ENCODE data around the gene PAOX. TPM values are rescaled to one million over a fixed set of nuclear protein-coding genes. Genes with fewer than 3 reads are reported as not detected.

PAOX gene
- total and polyA plus RNA-seq, 2 of the 4 experiments (the other 2 are of a cell fraction): 3.8 to 4.5 TPM

DNA sequence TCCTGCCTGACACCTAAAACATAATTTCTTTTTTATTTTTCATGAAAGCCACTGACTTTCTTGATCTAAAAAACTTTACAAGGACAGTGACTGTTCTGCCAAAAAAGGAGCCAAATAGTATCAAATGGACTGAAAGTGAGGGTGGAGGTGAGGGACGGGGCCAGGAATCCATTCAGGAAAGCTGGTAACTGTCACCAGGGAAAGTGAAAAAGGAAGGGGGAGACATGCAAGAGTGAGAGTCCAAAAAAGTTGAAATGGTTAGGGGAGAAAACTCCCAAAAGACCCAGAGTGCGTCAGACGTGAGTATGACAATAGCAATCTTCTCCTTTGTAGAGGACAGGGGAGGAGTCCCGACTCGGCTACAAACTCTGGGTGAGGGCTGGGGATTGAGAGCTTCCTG lies 34.8 kb upstream of the PAOX start:
- Histone ChIP-seq H2AFZ (replicated peaks; ENCODE audit: low read length, poor library complexity) (no peak overlapping the region), H3K18ac (ENCODE audit: low read depth, low read length) (no peak overlapping the region), H2BK15ac (ENCODE audit: low read depth, low read length) (no peak overlapping the region), H2BK20ac (ENCODE audit: low read depth, low read length) (no peak overlapping the region), H3K9me1 (ENCODE audit: insufficient read depth, low read length) (0 out of 2 replicates have a peak, but pooled peaks cover 4% of the 10 kb centered on the region), H4K5ac (ENCODE audit: low read depth, low read length) (no peak overlapping the region), H3K23ac (ENCODE audit: low read depth, low read length) (no peak overlapping the region), H3K4me3 (ENCODE audit: insufficient read depth, low read depth, low read length) (no peak overlapping the region), H3K27ac (ENCODE audit: insufficient read depth, low read length) (no peak overlapping the region), H3K36me3 (ENCODE audit: control insufficient read depth, insufficient read depth, low read length) (no peaks in the 10 kb centered on the region), H3K79me1 (ENCODE audit: low read depth in 1 of 2, low read length in 2 of 2) (no peaks in the 10 kb centered on the region), H3K4ac (ENCODE audit: low read depth, low read length) (no peak overlapping the region), H2AK9ac (replicated peaks; ENCODE audit: low read depth, low read length, poor library complexity) (no peak overlapping the region), H3K56ac (ENCODE audit: extremely low read depth, insufficient read depth, low read length) (no peak overlapping the region), H4K20me1 (ENCODE audit: insufficient read depth, low read length) (no peaks in the 10 kb centered on the region), H2AK5ac (ENCODE audit: low read depth, low read length) (no peak overlapping the region), H4K91ac (ENCODE audit: insufficient read depth, low read depth, low read length) (no peak overlapping the region), H2BK5ac (ENCODE audit: low read depth, low read length, poor library complexity, severe bottlenecking) (no peak overlapping the region), H3K9ac (ENCODE audit: low read depth, low read length) (no peak overlapping the region), H2BK120ac (ENCODE audit: low read depth, low read length) (no peak overlapping the region), H4K8ac (ENCODE audit: low read depth in 2 of 2, low read length in 2 of 2) (no peak overlapping the region), H3K27me3 (ENCODE audit: control insufficient read depth, insufficient read depth, low read length) (peaks cover 20% of the 10 kb centered on the region), H3K4me1 (ENCODE audit: control insufficient read depth, insufficient read depth, low read length) (no peaks in the 10 kb centered on the region), H3K14ac (replicated peaks; ENCODE audit: low read depth, low read length) (no peak overlapping the region), H3K4me2 (ENCODE audit: low read depth, low read length) (no peak overlapping the region), H3K9me3 (ENCODE audit: control insufficient read depth, insufficient read depth, low read length) (no peaks in the 10 kb centered on the region)
- ChIA-PET POLR2A (ENCODE audit: unreplicated experiment) (no interaction called here), CTCF (interaction anchor here (0.8 kb wide), 1 partner anchor 15 kb away, joined by 3 read pairs; no protein-coding TSS in a partner anchor)
- in situ Hi-C loops (cut with MboI; ENCODE audit: low sequenced_read_pairs): no loop called here
- DNase-seq (no peak), ATAC-seq (ENCODE audit: low read depth) (no peak)
- dilution Hi-C loops (cut with HindIII; ENCODE audit: low sequenced_read_pairs, unreplicated experiment): no loop called here
- no TSS peak for BruUV-seq (replicated peaks)
- TF ChIP-seq BHLHE40 (IDR thresholded peaks at IDR 0.05; ENCODE audit: low read depth, low read length) (no peak), FOS (IDR thresholded peaks at IDR 0.05; ENCODE audit: low read depth, low read length) (no peak), CEBPB (IDR thresholded peaks at IDR 0.05; ENCODE audit: low read depth, low read length) (no peak)
- TF ChIP-seq, protein P1, sequence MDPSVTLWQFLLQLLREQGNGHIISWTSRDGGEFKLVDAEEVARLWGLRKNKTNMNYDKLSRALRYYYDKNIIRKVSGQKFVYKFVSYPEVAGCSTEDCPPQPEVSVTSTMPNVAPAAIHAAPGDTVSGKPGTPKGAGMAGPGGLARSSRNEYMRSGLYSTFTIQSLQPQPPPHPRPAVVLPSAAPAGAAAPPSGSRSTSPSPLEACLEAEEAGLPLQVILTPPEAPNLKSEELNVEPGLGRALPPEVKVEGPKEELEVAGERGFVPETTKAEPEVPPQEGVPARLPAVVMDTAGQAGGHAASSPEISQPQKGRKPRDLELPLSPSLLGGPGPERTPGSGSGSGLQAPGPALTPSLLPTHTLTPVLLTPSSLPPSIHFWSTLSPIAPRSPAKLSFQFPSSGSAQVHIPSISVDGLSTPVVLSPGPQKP (IDR thresholded peaks at IDR 0.05; ENCODE audit: borderline replicate concordance, low read depth, low read length): no peak
- 67% methylated on average over 3 of the region's 5 CpGs; no CpG with 5 or more reads in 1 of the 2 experiments for WGBS, 2 experiments (ENCODE audit: extremely low coverage in 2 of 2, insufficient read length in 1 of 2)
- intact Hi-C loops (cut with micrococcal nuclease): no loop called here
